Occipital lobe (tissue), 2 donors: ENCODE results near the gene HES7. TPM values are rescaled to one million over a fixed set of nuclear protein-coding genes. Genes with fewer than 3 reads are reported as not detected.

Source experiments
- DNase-seq: peaks from one replicate; lab custom pipeline; 2025; lab: John Stamatoyannopoulos, UW
- total RNA-seq: library from RNA; depleted of rRNA; stranded (reverse); fragments of >200 nt; gene quantifications from one replicate; pipeline ENCODE4 v1.2.3, GENCODE V29; 2014

The HES7 gene
- total RNA-seq, 1 donor from 2014 or later: 0.31 TPM

DNA sequence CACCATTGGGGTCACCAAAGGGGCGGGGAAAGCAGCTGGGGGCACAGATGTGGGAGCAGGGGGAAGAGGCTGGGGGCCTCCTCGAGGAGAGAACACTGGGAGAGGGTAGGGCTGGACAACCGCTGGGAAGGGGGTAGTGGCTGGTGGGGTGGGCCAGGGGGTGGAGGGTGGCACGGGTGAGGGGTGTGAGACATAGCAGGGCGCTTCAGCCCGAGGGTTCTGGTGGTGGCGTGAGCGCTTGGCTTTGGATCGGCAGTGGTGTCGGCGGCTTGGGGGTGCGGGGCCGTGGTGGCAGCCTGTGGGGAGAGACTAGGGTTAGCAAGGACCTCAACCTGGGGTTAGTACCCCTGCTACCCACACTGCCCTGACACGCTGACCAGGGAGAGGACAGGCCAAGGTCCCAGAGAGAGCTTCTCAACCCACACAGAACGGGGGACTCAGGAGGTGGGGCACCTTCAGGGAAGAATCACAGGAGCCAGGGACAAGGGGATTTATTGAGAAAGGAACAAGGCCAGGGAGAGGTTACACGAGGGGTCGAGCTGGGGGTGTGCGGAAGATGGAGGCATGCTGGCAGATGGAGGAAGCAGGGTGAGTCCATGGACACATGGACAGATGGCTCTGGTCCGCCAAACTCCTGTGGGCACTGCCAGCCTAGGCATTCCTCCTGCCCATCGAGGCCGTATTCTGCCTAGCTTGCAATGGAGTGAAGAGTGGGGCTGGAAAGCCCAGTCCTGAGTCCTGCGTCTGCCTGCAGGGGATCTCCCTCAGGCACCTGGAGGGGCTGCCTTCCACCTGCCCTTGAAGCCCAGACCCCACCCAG lies 19.9 kb upstream of the HES7 start:
- no peak for DNase-seq

DNA sequence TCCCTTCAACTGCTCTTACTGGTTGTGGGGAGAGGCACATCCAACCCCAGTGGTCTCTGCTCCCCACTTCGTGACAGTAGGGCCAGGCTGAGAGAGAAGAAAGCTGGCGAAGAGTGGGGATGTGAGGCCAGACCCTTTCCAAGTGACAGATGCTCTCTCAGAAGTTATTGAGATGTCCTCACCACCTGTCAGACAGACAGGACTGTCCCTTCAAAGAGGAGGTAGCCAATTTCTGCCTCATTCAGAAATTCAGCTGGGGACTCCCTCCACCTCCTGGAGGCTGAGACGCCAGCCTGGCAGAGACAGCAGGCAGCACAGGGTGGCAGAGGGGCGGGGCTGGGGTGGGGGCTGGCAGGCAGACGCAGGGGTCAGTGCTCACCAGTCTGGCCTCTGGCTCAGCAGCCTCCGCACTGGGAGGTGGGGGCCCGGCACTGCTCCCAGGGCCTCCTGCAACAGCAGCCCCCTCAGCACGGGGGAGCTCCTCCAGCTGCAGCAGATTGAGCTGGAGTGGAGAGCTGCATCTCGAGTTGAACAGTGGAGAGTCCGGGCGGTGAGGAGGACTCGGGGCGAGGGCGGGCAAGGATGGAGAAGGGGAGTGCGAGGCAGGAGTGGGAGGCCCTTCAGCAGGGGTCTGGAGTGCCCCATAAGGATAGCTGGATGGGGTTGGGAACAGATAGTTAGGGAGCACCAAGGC lies 19.1 kb upstream of the HES7 start:
- no peak for DNase-seq

- no peak for DNase-seq
Measured at GRCh38 chr17:8142158-8142886, 18.4 kb upstream of the HES7 start.

DNA sequence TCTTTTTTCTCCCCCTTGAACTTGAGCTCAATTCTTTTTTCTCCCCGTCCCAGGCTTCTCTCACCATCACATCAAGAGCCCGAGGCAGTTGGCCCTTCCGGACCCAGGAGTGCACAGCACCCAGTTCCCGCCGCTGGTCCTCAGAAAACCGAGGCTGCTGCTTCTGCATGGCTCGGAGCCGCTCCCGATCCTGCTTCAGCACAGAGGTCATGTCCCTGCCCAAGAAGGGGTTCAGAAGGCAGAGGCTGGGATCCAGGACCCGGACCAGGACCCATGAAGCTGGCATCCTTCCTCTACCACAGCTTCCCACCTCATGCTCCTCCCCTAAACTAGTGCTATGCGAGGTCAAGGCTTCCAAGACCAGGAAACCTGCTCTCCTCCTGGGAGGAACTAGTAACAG lies 17.8 kb upstream of the HES7 start:
- no peak for DNase-seq

DNA sequence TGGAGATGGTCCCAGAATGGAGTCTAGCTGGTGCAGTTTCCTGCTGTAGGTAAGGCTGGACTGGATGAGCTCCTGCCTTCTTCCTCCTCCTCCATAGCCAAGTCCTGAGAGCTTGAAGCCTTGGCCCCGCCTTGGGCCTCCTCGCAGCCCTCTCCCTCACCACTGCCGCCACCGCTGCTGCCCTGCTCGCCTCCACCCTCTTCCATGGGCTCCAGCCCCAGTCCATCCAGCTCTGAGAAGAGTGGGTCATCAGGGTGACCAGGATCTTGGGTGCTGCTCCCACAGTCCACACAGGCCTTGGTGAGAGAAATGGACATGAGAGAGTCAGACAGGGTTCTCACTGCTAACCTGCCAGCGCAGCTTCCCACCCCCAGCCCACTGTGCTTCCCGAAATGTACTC lies 17.1 kb upstream of the HES7 start:
- DNase-seq: no peak

- no peak for DNase-seq
Measured at GRCh38 chr17:8140065-8141029, 16.4 kb upstream of the HES7 start.

GRCh38 chr17:8138672-8139371 lies 14.9 kb upstream of the HES7 start:
- DNase-seq: peak; percentile 88

DNA sequence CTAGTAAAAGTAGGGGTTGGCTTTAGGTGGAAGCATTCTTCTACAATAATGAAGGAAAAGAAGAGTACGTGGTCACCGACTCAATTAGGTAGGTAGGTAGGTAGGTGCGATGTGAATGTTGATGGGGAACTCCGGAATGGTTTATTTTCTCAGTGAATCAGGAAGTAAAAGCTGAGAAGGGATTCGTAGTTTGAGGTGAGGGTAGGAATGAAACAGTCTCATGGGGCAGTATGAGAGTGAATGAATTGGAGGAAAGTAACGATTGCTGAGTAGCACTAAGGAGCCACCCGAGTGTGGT lies 14.4 kb upstream of the HES7 start:
- DNase-seq: no peak

- DNase-seq: no peak
Measured at GRCh38 chr17:8137645-8138373, 13.9 kb upstream of the HES7 start.

DNA sequence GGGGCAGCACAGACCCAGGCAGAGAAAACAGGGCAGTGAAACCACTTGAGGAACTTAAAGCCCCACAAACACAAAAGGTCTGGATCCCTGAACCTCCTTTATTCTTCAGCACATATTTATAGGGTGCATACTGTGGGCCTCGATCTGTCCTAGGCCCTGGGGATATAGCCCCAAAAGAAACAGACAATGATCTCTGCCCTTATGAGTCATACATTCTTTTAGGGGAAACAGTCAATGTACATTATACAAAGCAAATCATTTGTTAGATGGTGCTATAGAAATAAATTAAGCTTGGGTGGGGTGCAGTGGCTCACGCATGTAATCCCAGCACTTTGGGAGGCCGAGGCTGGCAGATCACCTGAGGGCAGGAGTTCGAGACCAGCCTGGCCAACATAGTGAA lies 10.0 kb upstream of the HES7 start:
- no peak for DNase-seq

- DNase-seq: no peak
Measured at GRCh38 chr17:8133399-8133798, 9.5 kb upstream of the HES7 start.

DNA sequence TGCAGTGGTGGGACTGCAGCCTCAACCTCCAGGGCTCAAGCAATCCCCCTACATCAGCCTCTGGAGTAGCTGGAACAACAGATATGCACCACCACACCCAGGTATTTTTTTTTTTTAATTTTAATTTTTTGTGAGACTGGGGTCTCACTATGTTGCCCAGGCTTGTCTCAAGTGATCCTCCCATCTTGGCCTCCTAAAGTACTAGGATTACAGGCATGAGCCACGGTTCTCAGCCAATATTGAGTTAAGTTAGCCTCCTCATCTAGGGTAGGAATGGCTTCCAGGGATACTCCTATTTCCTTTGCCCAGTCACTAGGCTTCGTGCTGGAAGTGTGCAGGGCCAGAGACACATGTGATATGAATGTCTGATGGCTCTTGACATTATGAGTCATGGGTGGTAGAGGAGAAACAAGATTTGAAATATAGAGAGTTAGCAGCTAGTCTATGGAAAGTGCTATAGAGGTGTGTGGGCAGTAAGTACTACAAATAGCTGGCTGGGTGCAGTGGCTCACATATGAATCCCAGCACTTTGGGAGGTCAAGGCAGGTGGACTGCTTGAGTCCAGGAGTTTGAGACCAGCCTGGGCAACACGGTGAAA lies 8.0 kb upstream of the HES7 start:
- DNase-seq: no peak

- DNase-seq: no peak
Measured at GRCh38 chr17:8128125-8128784, 4.3 kb upstream of the HES7 start.

DNA sequence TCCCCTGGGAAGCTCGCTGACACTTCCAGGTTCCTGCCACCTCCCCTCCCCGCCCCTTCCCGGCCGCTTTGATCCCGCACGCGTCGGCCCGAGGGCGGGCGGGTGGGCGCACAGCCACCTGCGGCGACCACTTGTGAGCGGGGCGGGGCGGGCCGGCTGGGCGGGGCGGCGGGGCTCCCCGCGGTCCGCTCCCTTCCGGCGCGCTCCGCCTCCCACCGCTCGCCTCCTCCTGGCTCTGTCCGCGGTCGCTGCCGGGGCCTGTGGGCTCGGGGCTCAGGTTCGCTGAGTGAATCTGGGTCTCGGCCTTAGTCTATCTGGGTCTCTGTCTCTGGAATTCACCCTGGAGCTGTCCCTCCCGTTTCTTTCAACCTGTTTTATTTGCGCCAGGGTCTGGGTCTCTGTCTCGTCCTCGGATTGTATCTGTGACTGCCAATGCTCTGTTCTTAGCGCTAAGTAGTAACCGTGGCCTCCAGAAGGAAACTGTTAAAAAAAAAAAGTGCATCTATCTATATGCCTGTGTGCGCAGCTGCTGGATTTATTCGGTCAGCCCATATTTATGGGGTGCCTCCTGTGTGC lies 2.7 kb upstream of the HES7 start:
- no peak for DNase-seq

- no peak for DNase-seq
Measured at GRCh38 chr17:8125947-8126490, 2.1 kb upstream of the HES7 start.

DNA sequence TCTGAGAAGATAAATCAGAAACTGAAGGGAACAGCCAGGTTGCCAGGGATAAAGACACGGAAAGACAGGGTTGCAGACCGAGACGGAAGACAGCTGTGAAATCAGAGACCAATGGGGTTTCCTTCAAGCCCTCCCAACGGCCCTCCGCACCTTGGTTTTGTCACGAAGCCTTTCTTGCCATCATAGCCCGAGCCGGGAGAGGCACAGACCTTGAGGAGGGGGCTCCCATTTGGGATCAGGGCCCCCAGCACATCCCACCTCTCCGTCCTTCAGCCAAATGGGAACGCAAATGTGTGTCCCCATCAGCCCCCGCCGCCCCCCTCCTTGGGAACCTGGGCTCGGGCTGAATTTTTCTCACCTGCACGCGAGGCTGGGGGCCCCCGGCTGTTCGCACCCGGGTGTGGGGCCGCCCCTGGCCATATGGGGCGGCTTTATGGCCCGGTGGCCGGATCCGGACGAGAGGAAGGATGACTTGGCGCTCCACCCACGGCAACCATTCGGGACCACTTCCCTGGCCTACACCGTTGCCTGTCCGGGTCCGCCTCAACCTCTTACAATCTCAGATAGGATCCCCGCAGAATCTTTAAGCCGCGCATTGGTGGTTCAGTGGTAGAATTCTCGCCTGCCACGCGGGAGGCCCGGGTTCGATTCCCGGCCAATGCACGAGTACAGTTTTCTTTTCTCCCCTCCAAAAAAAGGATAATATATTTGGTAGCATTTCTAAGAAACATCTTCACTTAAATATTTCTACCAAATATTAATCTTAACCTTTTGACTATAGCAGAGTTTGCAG lies 1.4 kb upstream of the HES7 start:
- peak; percentile 59 for DNase-seq

DNA sequence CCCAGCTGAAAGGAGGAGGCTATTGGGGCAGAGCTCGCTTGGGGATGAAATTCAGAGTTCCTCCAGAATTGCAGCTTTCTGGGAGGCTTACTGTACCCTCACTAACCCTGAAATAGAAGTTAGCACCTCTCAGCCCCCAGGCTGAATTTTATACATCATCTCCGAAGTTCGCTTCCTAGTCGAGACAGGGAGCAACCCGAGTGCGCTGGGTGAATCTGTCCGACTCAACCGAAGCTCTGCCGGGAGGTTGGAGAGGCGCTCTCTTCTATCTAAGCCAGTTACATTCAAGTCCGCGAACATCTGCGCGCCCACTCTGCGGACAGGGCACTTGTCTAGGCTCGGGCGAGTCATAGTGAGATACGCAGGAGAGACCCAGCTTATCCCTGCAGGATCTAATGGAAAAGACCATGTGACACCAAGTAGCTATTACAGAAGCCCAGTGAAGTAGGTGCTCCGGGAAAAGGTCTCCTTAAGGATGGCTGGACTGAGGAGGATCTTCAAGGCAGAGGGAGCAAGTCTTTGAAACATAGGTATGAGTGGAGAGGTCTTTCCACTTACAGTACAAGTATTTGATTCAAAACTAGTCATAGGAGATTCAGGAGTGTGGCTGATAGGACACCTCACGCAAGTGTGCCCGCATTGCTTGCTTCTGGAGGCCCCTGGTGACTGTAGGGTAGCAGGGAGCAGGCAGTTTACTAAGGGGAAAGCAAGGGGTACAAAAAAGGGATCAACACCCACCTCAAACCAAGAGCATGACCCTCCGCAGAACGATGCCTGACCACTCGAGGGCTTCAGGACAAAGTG lies 646 bp upstream of the HES7 start:
- DNase-seq: no peak
